CD4-positive, alpha-beta T cell treated with Interleukin-15 for 1 hour (primary cell): ENCODE results near the gene HLA-DRA.

Source experiments
- DNase-seq: peaks from one replicate; pipeline ENCODE4 v3.0.0-alpha.2; 2020

Gene HLA-DRA

DNA sequence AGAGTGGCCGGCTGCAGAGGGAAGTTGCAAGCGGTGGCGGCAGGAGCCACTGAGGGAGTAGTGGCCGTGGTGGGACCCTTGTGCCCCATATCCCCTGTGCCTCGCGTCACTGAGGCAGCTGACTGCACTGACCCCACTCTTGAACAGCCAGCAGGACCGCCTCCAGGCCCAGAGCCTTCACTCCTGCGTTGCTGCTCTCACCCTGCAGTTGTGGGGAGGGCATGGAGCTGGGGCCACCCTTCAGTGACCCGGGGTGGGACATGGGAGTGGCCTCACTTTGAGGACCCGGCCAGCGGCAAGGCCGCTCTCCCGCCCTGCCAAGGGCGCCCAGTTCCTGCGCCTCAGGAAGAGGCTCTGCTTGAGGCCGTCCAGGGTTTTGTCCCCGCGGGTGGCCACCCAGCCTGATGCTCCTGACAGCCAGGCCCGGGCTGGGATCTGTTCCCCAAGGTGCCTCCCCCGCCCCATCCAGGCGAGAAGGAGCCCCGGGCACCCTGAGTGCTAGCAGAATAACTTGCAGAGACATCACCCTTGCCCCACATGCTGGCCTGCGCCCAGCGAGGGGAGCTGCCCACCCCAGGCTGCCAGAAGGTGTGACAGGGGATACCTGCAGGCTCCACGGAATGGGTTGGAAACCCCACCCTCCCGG, 44.4 kb downstream of the HLA-DRA start:
- DNase-seq, result no peak

DNA sequence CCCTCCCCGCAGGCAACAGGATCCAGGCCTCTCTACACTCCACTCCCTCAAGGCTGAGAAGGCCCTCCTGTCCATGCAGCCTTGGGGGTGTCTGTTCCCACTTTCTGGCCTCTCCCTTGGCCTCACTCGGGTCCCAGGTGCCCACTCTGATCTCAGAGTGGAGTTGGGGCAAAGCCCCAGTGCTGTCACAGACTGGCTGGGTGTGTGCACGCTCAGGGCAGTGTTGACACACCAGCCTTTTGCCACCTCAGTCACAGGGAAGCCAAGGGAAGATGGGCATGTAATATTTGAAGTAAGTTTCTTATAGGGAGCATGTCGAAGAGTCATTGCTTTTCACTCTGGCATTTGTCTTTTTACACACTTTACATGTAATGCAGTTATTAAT, 44.9 kb downstream of the HLA-DRA start:
- no peak for DNase-seq

DNA sequence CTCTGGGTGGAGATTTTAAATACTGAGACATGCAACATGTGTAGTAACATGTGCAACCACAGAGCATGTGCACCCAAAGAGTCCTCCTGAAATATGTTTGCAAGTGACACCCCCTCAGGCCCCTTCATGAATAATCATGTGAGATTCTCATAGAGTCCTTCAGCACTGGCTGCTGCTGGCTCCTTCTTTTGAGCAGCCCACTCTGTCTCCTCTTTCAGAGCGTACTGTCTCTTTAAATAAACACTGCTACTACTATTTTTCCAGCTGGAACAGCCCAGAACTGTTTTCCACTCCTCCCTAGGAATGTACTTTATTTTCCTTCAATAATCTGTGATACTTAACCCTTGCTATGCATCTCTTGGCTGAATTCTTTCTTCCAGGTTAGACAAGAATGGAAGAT, 48.4 kb downstream of the HLA-DRA start:
- no peak for DNase-seq

DNA sequence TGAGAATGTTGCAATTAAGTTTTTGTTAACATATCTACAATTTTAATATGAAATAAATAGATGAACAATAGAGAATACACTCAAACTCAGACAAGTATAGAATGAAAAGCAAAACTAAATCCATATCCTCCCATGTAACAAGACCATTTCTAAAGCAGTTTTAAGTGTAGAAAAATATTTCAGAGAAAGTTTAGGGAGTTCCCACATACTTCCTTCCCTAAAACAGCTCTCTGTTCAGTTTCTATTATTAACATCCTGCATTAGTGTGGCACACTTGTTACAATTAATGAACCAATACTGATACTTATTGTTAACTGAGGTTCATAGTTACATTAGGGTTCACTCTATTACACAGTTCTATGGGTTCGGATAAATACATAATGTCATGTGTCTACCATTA, 52.0 kb downstream of the HLA-DRA start:
- no peak for DNase-seq

DNA sequence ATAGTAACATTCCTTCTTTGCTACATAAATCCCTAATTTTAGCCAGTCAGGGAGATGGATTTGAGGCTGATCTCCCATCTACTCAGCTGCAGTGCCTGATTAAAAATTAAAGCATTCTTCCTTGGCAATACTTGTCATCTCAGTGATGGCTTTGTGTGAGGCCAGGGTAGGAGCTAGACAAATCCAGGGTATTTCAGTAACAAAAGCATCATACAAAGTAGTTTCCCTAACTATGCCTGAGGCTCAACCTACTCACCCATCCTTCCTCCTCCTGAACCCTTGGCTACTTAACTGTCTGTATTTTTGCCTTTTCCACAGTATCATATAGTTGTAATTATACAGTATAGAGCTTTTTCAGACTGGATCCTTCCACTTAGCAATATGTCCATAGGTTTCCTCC, 52.7 kb downstream of the HLA-DRA start:
- DNase-seq, result no peak
